GM21367 (cell line): ENCODE measurements around the gene ENPP7.

Experiments
- ATAC-seq: cut with Tn5 transposase; IDR thresholded peaks from one replicate; pipeline ENCODE4 v1.9.1; 2021; ENCODE audit not compliant: unreplicated experiment

The ENPP7 gene, protein sequence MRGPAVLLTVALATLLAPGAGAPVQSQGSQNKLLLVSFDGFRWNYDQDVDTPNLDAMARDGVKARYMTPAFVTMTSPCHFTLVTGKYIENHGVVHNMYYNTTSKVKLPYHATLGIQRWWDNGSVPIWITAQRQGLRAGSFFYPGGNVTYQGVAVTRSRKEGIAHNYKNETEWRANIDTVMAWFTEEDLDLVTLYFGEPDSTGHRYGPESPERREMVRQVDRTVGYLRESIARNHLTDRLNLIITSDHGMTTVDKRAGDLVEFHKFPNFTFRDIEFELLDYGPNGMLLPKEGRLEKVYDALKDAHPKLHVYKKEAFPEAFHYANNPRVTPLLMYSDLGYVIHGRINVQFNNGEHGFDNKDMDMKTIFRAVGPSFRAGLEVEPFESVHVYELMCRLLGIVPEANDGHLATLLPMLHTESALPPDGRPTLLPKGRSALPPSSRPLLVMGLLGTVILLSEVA

DNA sequence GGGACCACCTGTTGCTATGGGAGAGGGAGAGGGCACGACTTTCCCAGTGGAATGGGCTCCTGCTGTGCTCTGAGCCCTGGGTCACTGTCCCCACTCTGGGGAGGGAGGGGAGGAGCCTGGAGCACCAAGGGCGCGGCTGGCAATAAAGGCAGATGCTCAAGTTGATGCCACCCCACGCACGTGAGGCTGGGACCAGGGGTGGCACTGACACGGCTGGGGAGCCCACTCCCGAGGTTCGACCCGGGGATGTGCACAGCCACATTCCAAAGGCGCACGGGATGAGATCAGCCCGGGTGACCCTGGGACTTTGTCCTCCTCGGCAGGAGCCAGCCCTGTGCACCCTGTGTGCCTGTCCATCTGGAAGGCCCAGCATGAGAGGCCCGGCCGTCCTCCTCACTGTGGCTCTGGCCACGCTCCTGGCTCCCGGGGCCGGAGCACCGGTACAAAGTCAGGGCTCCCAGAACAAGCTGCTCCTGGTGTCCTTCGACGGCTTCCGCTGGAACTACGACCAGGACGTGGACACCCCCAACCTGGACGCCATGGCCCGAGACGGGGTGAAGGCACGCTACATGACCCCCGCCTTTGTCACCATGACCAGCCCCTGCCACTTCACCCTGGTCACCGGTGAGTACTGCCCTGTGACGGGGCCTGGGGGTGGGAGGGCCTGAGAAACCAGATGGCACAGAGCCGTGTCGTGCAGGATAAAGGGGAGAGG is at the start of gene ENPP7:
TSS of gene ENPP7 (plus strand) at position 175 of the 715 bp plus-strand sequence. CDS start at position 372, 197 bp downstream.
- no peak for ATAC-seq

DNA sequence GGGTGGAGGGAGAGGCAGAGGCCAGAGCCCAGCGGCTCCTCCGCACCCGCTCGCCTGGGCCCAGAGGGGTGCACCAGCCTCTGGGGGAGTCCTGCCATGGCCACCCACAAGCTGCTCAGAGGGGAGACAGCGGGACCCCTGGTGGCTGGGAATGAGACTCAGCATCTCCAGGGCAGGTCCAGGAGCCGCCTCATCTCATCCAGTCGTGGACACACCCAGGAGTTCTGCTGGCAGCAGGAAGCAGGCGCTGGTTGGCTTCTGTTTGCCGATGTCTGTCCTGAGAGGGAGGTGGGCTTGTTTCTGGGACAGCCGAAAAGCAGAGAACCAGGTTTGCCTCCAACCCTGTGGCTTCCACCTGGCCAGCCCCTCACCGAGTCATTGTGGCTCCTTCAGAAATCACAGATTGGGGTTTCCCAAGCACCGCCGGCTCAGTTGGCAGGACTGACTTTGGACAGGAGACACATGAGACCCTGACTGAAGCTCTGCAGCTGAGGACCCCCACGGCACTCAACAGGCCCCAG is 49.6 kb upstream of the ENPP7 start:
- no peak for ATAC-seq

DNA sequence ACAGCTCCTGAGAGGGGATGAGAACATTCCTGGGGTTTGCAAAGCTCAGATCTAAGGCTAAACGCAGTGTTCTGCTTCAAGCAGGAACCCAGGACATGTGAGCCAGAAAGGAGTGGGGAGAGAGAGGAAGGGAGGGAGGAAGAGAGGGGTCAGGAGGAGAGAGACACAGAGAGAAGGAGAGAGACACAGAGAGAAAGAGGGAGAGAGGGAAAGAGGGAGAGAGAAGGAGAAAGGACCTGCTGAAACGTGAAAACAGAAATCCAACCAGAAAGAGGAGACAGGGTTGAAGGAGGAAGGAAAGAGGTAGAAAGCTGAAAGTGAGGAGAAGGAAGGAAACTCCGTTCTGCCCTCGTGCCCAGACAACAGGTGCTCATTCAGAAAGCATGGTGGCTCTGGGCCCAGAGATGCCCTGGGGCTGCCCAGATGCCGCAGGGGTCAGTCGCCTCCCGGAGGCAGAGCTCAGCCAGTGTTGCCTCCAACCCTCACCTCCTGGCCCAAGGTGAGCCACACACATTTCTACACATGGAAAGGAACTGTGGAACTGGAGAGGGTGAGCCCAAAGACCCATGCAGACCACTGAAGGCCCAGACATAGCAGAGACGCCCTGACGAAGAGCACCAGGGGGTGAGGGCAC is 49.0 kb upstream of the ENPP7 start:
- ATAC-seq, result no peak

DNA sequence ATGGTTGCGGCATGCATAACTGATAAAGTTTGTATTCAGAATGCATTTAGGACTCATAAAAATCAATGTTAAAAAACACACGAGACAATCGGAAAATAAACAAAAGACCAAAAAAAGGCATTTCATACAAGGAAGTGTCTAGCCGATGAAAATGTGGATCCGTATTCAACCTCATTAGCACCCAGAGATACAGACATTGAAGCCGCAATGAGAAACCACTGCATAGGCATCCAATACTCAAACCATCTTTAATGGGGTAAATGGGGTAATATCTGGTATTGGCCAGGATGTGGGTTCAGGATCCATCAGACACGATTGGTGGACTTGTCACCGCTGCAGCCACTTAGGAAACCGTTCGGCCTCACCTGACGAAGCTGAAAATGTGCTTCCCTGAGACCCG is 47.4 kb upstream of the ENPP7 start:
- ATAC-seq, result no peak

DNA sequence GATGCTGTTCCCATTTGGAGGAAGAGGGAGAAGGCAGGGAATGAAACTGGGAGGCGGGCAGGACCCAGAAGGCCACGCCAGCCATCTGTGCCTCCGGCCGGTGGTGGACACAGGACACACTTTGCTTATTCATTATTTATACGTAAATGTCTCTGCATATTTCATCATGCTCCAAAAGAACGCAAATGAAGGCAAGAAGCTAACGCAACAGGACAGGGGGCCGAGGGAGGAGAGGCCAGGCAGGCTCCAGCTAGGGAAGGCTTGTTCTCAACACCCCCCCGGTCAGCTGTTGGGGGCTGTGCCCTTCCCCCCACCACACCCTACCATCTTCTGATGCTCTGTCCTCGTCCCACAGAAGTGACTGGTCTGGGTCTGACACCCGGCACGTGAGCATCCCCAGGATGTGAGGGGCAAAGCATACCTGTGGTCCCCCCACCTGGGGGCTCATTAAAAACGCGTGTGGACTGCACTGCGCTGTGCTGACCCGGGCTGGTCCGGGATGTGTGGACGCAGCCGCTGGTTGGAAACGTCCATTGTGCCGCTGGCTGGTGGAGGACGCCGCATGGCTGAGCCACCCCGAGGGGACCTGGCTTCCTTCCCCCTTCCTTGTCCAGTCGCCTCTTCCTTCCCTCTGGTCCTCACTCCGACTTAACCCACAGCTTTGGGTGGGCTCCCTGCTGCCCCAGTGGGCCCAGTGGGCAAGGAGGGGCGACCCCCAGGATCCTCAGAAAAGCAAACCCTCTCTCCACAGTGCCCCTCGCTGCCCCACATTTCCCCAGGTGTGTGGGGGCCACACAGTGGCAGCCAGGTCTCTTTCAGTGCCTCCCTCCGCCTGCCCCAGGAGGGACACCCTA is 46.4 kb upstream of the ENPP7 start:
- ATAC-seq, result no peak

DNA sequence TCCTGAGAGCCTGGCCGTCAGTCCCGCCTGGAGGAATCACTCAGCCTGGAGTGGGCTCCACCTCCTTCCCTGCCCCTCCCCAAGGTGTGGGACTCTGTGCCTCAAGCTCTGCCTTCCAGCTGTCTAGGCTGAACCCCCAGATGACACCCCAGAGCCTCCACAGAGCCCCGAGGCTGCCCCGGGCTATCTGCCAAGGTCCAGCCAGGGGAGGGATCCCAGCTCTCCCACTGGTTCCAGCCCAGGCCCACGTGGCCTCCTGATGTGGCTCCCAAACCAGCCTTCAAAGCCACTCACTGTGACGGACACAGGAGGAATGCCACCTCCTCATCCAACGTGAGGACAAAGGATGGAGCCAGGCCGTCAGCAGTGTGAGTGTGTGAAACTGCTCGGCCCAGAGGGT is 45.6 kb upstream of the ENPP7 start:
- no peak for ATAC-seq

DNA sequence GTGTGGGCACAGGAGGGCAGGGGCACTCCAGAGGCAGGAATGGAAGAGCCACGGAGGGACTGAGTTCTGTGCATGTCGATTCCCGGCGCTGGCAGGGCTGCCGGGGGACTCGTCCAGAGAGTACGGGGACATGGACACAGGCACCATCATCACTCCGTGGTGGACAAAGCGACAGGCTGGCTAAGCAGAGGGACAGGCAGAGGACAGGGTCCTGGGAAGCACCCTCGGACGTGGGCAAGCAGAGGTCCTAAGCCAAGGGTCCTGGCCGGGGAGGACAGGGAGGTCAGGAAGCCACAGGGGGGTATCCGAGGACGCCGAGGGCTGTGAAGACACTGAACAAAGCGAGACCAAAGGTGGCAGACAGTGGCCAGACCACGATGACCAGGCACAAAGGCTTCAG is 44.3 kb upstream of the ENPP7 start:
- ATAC-seq, result no peak

DNA sequence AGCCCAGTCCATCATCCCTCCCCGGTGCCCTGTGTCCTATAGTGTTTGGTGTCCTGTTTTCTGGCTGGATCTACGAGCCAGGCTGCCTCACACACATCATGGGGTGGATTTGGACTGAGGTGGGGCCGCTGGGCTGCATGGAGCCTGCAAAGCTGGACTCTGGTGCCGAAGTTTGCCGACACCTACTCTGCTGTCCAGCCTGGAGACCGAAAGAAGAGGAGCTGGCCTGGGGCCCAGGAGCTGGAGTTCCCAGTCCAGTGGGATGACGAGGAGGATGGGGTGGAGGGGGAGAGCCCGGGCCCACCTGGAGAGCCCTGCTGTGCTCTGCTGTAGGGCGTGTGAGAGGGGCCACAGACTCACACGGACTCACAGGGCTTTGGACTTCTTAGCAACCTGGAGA is 40.3 kb upstream of the ENPP7 start:
- ATAC-seq, result no peak

DNA sequence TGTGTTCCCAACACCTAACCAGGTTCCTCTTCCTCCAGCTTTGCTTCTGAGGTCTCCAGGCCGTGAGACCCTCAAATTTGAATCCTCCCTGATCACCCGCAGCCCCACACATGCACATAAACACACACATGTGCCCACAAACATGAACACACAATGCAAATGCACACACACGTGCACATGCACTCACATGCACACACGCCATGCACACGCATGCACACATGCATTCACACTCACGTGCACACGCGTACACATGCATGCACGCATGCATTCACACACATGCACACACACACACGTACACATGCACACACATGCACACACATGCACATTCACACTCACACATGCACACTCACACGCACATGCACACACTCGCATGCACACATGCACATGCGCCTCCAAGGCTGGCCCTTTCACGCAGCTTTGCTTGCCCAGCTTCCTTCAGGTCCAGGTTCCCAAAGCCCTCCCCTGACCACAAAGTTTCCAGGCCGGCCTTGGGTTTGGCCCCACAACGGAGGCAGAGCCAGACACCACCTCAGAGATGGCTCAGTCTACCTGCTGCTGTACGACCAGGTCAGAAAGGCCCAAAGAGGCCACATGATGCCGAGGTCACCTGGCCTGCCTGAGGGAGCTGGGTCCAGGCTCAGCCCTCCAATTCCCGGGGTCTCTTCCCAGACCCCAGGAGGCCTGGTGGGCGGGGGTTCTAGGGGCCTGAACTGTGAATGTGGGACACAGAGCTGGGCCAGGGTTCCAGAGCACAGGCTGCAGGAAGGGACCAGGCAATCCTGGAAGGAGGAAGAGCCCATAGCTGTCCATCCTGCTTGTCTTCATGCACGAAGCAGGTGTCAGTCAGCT is 39.5 kb upstream of the ENPP7 start:
- ATAC-seq, result no peak

DNA sequence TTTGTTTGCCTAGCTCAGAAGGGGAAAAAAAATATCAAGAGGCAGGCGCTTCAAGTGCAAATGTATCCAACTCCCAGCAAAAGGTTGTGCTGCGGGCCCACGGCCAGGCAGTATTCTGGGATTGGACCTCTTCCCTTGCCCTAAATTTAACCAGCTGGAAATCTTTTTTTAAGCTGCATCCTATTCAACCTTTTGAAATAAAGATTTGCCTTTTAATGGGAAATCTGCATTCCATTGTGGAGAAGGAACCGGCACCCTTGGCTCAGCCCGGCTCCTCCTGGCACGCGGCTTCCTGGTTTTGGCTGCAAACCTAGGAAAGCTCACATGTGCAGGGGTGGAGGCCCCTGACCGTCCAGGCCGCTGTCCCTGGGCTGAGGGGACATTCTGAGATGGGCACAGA is 38.8 kb upstream of the ENPP7 start:
- no peak for ATAC-seq

DNA sequence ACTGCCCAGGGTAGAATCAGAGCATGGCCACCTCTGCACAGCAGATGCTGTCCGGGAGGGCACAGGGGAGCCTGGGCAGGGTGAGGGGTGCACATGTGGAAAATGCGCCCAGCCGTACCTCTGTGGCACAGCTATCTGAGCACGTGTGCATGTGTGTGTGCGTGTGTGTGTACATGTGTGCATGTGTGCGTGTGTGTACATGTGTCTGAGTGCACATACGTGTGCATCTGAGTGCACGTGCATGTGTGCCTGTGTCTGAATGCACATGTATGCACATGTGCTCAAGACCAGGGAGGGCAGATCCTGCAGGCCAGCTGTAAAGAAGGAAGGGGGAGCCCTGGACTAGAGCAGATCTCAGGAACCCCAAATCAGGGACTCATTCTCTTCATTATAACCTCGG is 37.3 kb upstream of the ENPP7 start:
- no peak for ATAC-seq

DNA sequence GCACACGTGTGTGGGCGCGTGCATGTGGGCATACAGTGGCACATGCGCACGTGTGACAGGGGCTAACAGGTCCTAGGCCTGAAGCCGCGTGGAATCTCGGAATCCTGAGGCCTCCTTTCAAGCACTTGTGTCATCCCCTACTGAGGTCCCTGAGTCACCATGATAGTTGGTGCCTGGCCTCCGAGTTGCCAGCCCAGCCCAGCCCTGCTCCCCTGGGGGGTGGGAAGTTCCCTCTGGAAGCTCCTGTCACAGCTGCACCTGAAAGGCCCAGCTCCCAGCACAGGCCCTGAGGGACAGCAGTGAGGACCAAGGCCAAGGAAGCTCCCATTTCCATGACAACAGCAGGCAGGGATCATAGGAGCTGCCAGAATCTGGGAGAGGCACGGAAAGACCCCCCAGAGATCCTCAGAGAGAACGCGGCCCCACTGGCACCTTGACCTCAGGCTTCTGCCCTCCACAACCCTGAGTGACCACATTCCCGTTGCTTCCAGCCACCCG is 35.4 kb upstream of the ENPP7 start:
- no peak for ATAC-seq

DNA sequence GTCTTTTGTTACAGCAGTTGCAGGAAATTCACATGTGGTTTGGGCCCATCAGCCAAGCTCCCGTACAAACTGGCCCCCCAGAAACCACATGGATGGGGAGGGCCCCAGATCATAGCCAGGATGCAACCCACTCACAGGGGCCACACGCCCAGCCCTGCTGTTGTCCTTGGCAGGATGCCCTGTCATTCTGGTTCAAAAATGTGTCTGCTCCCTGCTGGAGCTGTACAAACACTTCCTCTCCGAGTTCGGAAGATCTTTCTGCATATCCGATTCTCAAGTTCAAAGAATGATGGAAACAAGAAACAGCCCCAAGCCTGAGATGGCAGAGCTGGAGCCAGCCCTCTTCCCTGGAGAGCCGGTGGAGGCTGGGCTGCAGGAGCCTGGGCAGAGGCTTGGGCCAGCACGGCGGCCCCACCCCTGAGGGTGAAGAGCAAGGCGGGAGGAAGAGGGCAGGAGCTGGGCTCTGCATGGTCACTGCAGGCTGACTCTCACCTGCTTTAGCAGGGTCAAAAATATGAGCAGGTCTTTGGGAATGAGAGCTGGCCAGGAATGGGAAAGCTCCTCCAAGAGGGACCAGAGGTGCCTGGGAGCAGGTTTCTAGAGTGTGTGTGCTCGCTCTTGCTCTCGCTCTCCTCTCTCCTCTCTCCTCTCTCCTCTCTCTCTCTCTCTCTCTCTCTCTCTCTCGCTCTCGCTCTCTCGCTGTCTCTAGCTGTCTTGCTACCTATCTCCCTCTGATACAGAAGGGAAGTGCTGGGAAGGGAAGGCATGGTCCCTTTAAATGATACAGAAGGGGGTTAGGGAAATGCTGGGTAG is 34.7 kb upstream of the ENPP7 start:
- no peak for ATAC-seq

DNA sequence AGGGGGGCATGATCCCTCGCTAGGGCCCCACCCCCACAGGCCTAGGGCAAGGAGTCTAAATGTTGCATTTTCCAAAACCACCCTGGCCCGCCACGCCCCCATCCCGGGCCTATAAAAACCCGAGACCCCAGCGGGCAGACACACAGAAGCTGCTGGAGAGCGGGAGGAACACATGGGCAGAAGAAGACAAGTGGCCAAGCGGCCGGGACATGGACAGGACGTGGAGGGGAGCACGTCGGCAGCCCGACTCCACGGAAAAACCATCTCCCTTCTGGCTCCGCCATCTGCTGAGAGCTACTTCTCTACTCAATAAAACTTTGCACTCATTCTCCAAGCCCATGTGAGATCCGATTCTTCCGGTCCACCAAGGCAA is 34.1 kb upstream of the ENPP7 start:
- no peak for ATAC-seq

DNA sequence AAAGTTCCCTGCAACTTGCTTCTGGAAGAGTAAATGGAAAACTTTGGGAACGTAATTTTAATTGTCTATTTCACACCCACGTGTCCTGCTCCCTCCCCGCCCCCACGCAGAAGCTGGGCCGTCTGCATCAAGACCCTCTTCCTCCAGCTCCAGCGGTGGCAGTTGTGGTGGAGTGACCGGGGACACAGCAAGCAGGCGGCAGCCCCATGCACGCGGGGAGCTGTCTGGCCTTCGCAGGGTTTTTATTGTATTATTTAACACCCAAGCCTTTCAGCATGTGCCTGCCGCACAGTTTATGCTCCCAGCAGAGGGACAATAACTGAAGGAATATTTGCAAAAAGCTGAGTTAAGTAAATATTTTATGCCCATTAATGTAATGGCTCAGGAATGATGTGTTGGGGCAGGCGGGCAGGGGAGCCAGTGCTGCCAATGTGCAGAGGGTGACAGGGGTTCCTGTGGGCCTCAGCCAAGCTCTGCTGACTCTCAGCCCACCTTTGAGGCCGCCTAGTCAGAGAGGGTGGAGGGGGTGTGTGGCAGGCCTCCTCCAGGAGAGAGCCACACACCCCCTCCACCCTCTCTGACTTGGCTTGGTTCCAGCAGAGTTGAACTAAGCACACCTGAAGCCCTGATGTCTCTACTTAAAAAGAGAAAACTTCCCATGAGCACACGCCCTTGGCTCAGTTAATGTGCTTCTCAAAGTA is 32.4 kb upstream of the ENPP7 start:
- no peak for ATAC-seq

DNA sequence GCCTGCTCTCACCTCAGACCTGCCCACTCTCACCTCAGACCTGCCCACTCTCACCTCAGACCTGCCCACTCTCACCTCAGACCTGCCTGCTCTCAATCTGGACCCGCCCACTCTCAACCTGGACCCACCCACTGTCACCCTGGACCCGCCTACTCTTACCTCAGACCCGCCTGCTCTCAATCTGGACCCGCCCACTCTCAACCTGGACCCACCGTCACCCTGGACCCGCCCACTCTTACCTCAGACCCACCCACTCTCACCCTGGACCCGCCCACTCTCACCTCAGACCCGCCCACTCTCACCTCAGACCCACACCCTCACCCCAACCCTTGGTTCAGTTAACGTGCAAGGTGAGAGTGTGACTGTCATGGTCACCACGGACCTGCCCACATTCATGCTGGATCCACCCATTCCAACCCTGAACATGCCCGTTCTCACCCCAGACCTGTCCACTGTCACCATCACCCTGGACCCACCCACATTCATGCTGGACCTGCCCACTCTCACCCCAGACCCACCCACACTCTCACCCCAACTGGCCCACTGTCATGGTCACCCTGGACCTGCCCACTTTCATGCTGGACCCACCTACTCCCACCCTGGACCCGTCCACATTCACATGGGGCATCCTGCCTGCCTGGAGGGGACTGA is 31.2 kb upstream of the ENPP7 start:
- ATAC-seq, result no peak

DNA sequence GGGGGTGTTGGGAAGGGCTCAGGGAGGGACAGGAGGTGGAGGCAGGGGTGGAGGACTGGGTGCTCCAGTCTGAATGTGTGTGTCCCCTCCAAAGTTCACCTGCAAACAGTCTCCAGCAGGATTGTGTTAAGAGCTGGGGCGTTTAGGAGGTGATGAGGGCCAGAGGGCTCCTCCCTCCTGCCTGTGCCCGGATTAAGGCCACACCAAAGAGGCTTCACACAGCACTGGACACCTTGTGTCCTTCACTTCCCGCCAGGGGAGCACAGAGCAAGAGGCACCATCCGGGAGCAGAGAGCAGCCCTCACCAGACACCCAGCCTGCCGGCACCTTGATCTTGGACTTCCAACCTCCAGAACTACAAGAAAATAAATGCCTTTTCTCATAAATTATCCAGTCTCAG is 30.2 kb upstream of the ENPP7 start:
- no peak for ATAC-seq

DNA sequence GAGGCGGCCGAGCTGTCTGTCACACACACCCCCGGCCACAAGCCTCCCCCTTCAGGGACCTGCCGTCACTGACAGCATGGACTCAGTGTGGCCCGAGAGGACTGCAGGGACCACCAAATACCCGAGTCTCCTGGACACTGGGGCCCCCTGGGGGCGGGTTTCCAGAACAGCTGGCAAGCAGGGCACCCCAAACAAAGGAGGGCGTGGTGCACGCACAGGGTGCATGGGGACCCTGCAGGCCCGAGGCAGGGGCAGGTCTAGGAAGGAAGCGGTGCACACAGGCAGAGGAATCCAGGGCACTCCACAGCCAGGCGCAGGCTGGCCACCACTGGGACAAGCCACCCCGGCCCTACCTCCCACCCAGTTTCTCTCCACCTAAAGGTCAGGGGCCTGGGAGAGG is 28.7 kb upstream of the ENPP7 start:
- ATAC-seq, result no peak
